ENCODE results near the gene DAPP1. TPM values are rescaled to one million over a fixed set of nuclear protein-coding genes. Genes with fewer than 3 reads are reported as not detected.

The DAPP1 gene
- total RNA-seq, 1 donor from 2014 or later = 2.9 TPM

- H3K4me3 Mint-ChIP-seq = no peak overlapping the region
- H3K27me3 Mint-ChIP-seq (ENCODE audit: low read depth) = no peaks in the 10 kb centered on the region
- no peaks in the 10 kb centered on the region for H3K9me3 Mint-ChIP-seq
- H3K4me1 Mint-ChIP-seq = peaks cover 7% of the 10 kb centered on the region
- TF ChIP-seq, protein P1, sequence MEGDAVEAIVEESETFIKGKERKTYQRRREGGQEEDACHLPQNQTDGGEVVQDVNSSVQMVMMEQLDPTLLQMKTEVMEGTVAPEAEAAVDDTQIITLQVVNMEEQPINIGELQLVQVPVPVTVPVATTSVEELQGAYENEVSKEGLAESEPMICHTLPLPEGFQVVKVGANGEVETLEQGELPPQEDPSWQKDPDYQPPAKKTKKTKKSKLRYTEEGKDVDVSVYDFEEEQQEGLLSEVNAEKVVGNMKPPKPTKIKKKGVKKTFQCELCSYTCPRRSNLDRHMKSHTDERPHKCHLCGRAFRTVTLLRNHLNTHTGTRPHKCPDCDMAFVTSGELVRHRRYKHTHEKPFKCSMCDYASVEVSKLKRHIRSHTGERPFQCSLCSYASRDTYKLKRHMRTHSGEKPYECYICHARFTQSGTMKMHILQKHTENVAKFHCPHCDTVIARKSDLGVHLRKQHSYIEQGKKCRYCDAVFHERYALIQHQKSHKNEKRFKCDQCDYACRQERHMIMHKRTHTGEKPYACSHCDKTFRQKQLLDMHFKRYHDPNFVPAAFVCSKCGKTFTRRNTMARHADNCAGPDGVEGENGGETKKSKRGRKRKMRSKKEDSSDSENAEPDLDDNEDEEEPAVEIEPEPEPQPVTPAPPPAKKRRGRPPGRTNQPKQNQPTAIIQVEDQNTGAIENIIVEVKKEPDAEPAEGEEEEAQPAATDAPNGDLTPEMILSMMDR (IDR thresholded peaks at IDR 0.05; ENCODE audit: unreplicated experiment) = no peak
- H3K36me3 Mint-ChIP-seq = no peaks in the 10 kb centered on the region
- H3K27ac Mint-ChIP-seq = no peak overlapping the region
- DNase-seq (ENCODE audit: low spot score in 2 of 2, unreplicated experiment in 2 of 2) = no peak
Observed at GRCh38 chr4:99853190-99853589, 36.6 kb downstream of the DAPP1 start.

- H3K36me3 Mint-ChIP-seq = no peaks in the 10 kb centered on the region
- no peaks in the 10 kb centered on the region for H3K9me3 Mint-ChIP-seq
- DNase-seq (ENCODE audit: low spot score in 2 of 2, unreplicated experiment in 2 of 2) = no peak
- no peak overlapping the region for H3K27ac Mint-ChIP-seq
- TF ChIP-seq, protein P1 (IDR thresholded peaks at IDR 0.05; ENCODE audit: unreplicated experiment) = no peak
- no peak overlapping the region for H3K4me3 Mint-ChIP-seq
- peaks cover 7% of the 10 kb centered on the region for H3K4me1 Mint-ChIP-seq
- H3K27me3 Mint-ChIP-seq (ENCODE audit: low read depth) = no peaks in the 10 kb centered on the region
Observed at GRCh38 chr4:99853999-99854398, 37.4 kb downstream of the DAPP1 start.

DNA sequence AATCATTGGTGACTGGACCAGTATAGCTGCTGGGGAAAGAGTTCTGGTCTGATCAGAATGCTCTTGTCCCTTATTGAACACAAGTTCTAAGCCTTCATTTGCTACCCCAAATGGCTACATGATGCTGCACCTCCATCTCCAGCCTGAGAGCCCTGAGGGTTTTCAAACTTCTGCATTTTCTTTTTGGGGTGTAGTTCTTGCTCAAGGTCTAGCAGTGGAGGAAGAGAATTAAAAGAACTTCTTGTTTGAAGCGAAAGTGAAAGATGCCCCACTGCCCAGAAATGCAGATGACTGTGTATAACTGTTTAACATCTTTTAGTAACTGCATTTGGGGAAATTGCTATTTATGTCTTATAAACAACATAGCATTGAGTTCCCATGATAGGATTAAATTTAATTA is 39.1 kb downstream of the DAPP1 start:
- H3K27me3 Mint-ChIP-seq (ENCODE audit: low read depth) = no peaks in the 10 kb centered on the region
- H3K36me3 Mint-ChIP-seq = no peaks in the 10 kb centered on the region
- no peak overlapping the region for H3K4me3 Mint-ChIP-seq
- TF ChIP-seq, protein P1 (IDR thresholded peaks at IDR 0.05; ENCODE audit: unreplicated experiment) = no peak
- no peak overlapping the region for H3K27ac Mint-ChIP-seq
- H3K4me1 Mint-ChIP-seq = peaks cover 7% of the 10 kb centered on the region
- DNase-seq (ENCODE audit: low spot score in 2 of 2, unreplicated experiment in 2 of 2) = no peak
- no peaks in the 10 kb centered on the region for H3K9me3 Mint-ChIP-seq

- Mint-ChIP-seq H3K36me3 (no peaks in the 10 kb centered on the region), H3K4me3 (no peak overlapping the region), H3K27me3 (ENCODE audit: low read depth) (no peaks in the 10 kb centered on the region), H3K9me3 (no peaks in the 10 kb centered on the region), H3K4me1 (peaks cover 7% of the 10 kb centered on the region), H3K27ac (no peak overlapping the region)
- DNase-seq (ENCODE audit: low spot score in 2 of 2, unreplicated experiment in 2 of 2) = no peak
- TF ChIP-seq, protein P1 (IDR thresholded peaks at IDR 0.05; ENCODE audit: unreplicated experiment) = no peak
Observed at GRCh38 chr4:99856166-99856565, 39.5 kb downstream of the DAPP1 start.

- no peaks in the 10 kb centered on the region for H3K27me3 Mint-ChIP-seq (ENCODE audit: low read depth)
- no peak overlapping the region for H3K27ac Mint-ChIP-seq
- no peaks in the 10 kb centered on the region for H3K36me3 Mint-ChIP-seq
- H3K4me3 Mint-ChIP-seq = no peak overlapping the region
- no peak for DNase-seq (ENCODE audit: low spot score in 2 of 2, unreplicated experiment in 2 of 2)
- H3K9me3 Mint-ChIP-seq = no peaks in the 10 kb centered on the region
- H3K4me1 Mint-ChIP-seq = peaks cover 10% of the 10 kb centered on the region
- TF ChIP-seq, protein P1 (IDR thresholded peaks at IDR 0.05; ENCODE audit: unreplicated experiment) = no peak
Observed at GRCh38 chr4:99857307-99857706, 40.7 kb downstream of the DAPP1 start.

- TF ChIP-seq, protein P1 (IDR thresholded peaks at IDR 0.05; ENCODE audit: unreplicated experiment) = no peak
- no peaks in the 10 kb centered on the region for H3K9me3 Mint-ChIP-seq
- H3K4me1 Mint-ChIP-seq = peaks cover 10% of the 10 kb centered on the region
- H3K27me3 Mint-ChIP-seq (ENCODE audit: low read depth) = no peaks in the 10 kb centered on the region
- no peak overlapping the region for H3K27ac Mint-ChIP-seq
- no peaks in the 10 kb centered on the region for H3K36me3 Mint-ChIP-seq
- DNase-seq (ENCODE audit: low spot score in 2 of 2, unreplicated experiment in 2 of 2) = no peak
- no peak overlapping the region for H3K4me3 Mint-ChIP-seq
Observed at GRCh38 chr4:99859618-99860017, 43.0 kb downstream of the DAPP1 start.

All from mesothelial cell of epicardium (in vitro differentiated cells).